Medulla oblongata (tissue), 1 donor: ENCODE data around the gene SHISAL2B.
"Not testable (repeated sequence)": the region's sequence is repeated elsewhere in the genome, so short reads cannot be mapped to it uniquely, and the experiment has no call there.

Experiments
- DNase-seq: peaks from one replicate; pipeline ENCODE4 v3.0.0-alpha.2; 2015; ENCODE audit errors: extremely low spot score

The SHISAL2B gene

DNA sequence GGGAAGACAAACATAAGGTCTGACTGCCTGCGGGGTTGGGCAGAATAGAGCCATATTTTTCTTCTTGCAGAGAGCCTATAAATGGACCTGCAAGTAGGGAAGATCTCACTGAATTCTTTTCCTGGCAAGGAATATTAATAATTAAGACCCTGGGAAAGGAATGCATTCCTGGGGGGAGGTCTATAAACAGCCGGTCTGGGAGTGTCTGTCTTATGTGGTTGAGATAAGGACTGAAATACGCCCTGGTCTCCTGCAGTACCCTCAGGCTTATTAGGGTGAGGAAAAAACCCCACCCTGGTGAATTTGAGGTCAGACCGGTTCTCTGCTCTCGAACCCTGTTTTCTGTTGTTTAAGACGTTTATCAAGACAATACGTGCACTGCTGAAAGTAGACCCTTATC, 6.1 kb downstream of the SHISAL2B start:
- DNase-seq: not testable (repeated sequence)

DNA sequence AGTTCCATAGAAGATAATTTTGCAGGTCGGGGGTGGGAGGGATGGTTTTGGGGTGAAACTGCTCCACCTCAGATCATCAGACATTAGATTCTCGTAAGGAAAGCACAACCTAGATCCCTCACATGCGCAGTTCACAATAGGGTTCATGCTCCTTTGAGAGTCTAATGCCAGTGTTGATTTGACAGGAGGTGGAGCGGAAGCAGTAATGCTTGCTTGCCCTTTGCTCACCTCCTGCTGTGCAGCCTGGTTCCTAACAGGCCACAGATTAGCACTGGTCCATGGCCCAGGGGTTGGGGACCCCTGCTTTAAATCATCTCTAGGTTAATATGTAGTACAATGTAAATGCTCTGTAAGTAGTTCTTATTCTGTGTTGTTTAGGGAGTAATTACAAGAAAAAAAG, 10.5 kb downstream of the SHISAL2B start:
- no peak for DNase-seq

GRCh38 chr5:64706074-64706473, 15.8 kb downstream of the SHISAL2B start:
- not testable (repeated sequence) for DNase-seq

- no peak for DNase-seq
Measured at GRCh38 chr5:64707191-64707590, 16.9 kb downstream of the SHISAL2B start.

DNA sequence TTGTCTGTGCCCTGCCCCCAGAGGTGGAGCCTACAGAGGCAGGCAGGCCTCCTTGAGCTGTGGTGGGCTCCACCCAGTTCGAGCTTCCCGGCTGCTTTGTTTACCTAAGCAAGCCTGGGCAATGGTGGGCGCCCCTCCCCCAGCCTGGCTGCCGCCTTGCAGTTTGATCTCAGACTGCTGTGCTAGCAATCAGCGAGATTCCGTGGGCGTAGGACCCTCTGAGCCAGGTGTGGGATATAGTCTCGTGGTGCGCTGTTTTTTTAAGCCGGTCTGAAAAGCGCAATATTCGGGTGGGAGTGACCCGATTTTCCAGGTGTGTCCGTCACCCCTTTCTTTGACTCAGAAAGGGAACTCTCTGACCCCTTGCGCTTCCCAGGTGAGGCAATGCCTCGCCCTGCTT, 24.2 kb downstream of the SHISAL2B start:
- DNase-seq: not testable (repeated sequence)

GRCh38 chr5:64722588-64722987, 32.3 kb downstream of the SHISAL2B start:
- DNase-seq: no peak

DNA sequence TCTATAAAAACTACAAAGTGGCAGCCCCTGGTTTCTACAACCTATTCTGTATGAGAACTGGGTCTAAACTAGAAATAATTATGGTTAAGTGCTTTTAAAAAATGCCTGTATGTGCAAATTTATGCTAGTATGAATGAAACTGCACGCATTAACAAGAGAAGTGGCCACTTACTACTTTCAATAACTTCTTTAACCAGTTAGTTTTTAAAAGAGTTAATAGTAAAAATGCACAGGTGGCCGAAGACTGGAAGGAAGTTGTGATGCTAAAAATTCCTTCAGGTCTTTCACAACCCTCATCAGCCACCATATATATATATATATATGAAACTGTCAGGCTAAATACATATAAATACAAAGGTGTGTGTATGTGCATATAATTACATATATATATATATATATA, 36.8 kb downstream of the SHISAL2B start:
- DNase-seq: no peak

DNA sequence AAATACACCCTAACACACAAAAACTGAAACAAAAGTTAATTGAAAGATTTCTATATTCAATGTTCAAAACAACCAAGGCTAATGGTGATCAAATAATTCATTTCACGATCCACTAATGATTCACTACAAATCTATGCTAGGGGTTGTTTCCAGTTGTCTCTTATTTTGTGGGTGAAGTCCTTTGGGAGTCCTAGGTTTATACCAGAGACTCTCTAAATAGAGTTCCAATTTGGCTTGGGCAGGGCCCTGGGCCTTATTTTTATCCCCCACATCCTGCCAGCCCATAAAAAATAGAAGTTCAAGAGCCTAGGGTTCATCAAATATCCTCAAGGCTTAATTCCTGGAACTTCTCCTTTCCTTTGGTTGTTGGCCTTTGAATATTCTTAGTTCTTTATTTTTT, 52.1 kb downstream of the SHISAL2B start:
- DNase-seq: no peak

GRCh38 chr5:64742821-64743220, 52.5 kb downstream of the SHISAL2B start:
- no peak for DNase-seq

DNA sequence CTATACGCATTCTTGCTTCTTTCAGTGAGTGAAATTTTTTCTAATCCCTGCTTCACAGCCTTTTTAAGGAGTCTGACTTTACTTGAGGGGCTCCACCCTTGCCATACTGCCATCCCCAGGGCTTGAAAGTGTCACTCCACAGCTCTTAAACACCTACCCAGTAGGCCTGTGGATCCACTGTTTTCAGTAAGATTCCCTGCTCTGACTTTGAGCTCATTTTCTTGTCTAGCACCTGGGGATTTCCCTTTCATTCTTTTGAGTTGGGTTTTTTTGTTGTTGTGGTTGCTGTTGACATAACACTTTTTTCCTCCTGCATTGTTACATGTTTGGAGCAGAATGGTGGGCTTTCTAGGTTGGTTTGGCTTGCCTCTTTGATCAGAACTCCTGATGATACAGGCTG, 54.6 kb downstream of the SHISAL2B start:
- no peak for DNase-seq

DNA sequence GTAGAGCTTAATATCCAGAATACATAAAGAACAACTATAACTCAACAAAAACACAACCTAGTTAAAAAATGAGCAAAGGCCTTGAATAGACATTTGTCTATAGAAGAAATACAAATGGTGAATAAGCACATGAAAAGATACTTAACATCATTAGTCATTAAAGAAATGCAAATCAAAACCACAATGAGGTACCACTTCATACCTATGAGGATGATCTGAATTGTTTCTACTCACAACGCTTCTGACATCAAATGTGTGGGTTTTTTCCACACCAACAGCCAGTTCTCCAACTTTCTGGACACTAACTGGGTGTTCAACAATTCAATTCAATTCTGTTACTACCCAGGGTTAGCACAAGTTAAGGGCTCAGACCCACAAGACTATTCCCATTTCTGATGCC, 56.1 kb downstream of the SHISAL2B start:
- no peak for DNase-seq

GRCh38 chr5:64749385-64749784, 59.1 kb downstream of the SHISAL2B start:
- DNase-seq: no peak

- DNase-seq: no peak
Measured at GRCh38 chr5:64754066-64754465, 63.8 kb downstream of the SHISAL2B start.

- DNase-seq: no peak
Measured at GRCh38 chr5:64758901-64759300, 68.6 kb downstream of the SHISAL2B start.

GRCh38 chr5:64759960-64760660, 69.8 kb downstream of the SHISAL2B start:
- no peak for DNase-seq

DNA sequence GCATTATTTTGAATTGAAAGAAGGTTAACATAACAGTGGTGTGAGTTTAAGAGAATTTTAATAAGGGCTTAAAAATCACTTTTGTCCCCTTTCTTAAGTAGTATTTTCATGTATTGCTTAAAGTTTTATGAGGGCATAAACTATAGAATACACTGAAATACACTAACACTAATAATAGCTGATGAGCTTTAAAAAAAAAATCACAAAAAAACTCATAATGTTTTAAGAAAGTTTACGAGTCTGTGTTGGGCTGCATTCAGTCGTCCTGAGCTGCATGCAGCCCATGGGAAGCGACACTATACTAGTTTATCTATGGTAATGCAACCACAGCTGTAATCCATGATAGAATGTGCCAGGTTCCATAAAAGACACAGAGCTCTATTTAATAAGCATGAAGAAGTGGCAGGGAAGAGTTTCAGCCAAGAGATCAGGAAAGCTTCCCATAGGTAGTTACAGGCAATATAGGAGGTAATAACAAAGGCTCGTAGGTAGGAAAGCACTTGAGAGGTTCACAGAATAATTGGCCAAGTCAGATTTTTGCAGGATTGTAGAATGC, 73.7 kb downstream of the SHISAL2B start:
- no peak for DNase-seq

- DNase-seq: no peak
Measured at GRCh38 chr5:64765804-64766504, 75.7 kb downstream of the SHISAL2B start.

GRCh38 chr5:64766941-64767340, 76.6 kb downstream of the SHISAL2B start:
- no peak for DNase-seq
